Mucosa of stomach (tissue), 1 donor: ENCODE measurements around the gene ZSCAN1.
"Not testable (repeated sequence)": the region's sequence is repeated elsewhere in the genome, so short reads cannot be mapped to it uniquely, and the experiment has no call there.

Experiments used
- H3K27me3 ChIP-seq: one replicate; pipeline ENCODE4 v1.7.0; 2013; ENCODE audit warnings: mild to moderate bottlenecking, low read length; ENCODE audit not compliant: control insufficient read depth, insufficient read depth
- H3K36me3 ChIP-seq: one replicate; pipeline ENCODE4 v1.7.0; 2013; ENCODE audit warnings: low read length; ENCODE audit not compliant: control insufficient read depth, insufficient read depth
- H3K4me1 ChIP-seq: one replicate; pipeline ENCODE4 v1.7.0; 2013; ENCODE audit warnings: mild to moderate bottlenecking, low read length; ENCODE audit not compliant: control insufficient read depth, insufficient read depth
- H3K4me3 ChIP-seq: one replicate; pipeline ENCODE4 v1.7.0; 2013; ENCODE audit warnings: low read length
- H3K9ac ChIP-seq: one replicate; pipeline ENCODE4 v1.7.0; 2013; ENCODE audit warnings: mild to moderate bottlenecking, low read length, moderate library complexity
- H3K9me3 ChIP-seq: one replicate; pipeline ENCODE4 v1.7.0; 2013; ENCODE audit warnings: mild to moderate bottlenecking, low read length, moderate library complexity; ENCODE audit not compliant: control insufficient read depth
- donor health status: Pancreatic carcinoma.

ZSCAN1 gene, protein sequence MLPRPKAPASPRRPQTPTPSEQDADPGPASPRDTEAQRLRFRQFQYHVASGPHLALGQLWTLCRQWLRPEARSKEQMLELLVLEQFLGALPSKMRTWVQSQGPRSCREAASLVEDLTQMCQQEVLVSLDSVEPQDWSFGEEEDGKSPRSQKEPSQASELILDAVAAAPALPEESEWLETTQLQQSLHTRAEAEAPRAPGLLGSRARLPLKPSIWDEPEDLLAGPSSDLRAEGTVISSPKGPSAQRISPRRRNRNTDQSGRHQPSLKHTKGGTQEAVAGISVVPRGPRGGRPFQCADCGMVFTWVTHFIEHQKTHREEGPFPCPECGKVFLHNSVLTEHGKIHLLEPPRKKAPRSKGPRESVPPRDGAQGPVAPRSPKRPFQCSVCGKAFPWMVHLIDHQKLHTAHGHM

DNA sequence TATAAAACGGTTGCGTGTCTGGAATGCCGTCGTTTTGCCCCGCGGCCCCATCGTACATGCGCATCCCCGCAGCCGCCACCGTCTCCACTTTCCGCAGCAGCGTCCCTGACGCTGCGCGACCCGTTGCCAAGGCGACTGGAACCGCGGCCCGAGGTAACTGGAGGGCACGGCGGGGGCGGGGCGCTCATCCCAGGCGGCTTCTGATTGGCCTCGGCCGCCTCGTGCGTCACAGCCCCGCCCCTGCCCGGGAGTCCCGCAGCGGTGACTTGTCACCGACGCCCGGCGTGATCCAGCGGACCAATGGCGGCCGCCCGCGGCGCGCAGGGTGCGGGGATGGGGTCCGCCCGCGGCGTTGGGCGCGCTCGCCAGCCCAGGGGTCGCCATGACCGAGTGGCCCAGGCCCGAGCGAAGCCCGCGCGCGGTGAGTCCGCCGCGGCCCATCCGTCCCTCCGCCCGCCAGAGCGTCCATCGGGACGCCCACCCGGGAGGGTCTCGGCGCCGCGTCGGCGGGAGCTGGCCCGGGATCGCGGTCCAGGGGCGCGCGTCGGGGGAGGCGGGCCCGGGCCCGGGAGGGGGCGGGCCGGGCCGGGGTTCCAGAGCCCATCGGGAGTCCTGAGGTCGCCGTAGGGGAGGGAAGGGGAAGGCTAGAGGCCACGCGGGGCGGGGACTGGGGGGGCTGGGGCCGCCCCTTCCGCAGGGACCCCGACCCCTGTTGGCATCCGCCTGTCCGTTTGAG lies at the start of gene ZSCAN1:
TSS of gene ZSCAN1 (plus strand) at position 285 of the 736 bp plus-strand sequence. CDS start 3,812 bp downstream, outside the sequence.
- Histone ChIP-seq H3K27me3 (no peaks in the 10 kb centered on the region), H3K9ac (no peak within 1 kb of the TSS)

DNA sequence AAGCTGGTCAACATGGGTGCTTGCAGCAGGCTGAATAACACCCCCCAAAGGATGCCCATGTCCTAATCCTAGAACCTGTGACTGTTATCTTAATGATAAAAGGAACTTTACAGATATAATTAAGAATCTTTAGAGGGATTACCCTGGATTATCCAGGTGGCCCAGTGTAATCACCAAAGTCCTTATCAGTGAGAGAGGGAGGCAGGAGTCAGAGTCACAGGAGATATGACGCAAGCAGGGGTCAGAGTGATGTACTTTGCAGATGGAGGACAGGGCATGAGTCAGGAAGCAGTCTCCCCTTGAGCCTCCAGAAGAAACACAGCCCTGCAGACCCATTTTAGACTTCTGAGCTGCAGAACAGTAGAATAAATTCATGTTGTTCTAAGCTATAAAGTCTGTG lies 41.0 kb upstream of the ZSCAN1 start:
- H3K27me3 ChIP-seq: no peaks in the 10 kb centered on the region
- no peak overlapping the region for H3K4me3 ChIP-seq
- peaks cover 17% of the 10 kb centered on the region for H3K9me3 ChIP-seq
- H3K9ac ChIP-seq: no peak overlapping the region
- H3K36me3 ChIP-seq: peaks cover 9% of the 10 kb centered on the region
- H3K4me1 ChIP-seq: no peaks in the 10 kb centered on the region

More for the DNA sequence above, at the start of gene ZSCAN1:
- Histone ChIP-seq H3K9me3 (peaks cover 4% of the 10 kb centered on the region), H3K4me1 (no peaks in the 10 kb centered on the region), H3K36me3 (no peaks in the 10 kb centered on the region), H3K4me3 (no peak within 1 kb of the TSS)

GRCh38 chr19:58000677-58001076 lies 33.1 kb upstream of the ZSCAN1 start:
- Histone ChIP-seq H3K36me3 (peaks cover 11% of the 10 kb centered on the region), H3K27me3 (no peaks in the 10 kb centered on the region), H3K9ac (no peak overlapping the region), H3K4me1 (peaks cover 7% of the 10 kb centered on the region), H3K9me3 (peaks cover 15% of the 10 kb centered on the region), H3K4me3 (no peak overlapping the region)

- Histone ChIP-seq H3K4me3 (peak overlapping the region; percentile 99), H3K9me3 (peaks cover 15% of the 10 kb centered on the region), H3K27me3 (no peaks in the 10 kb centered on the region), H3K4me1 (peaks cover 7% of the 10 kb centered on the region), H3K9ac (peak overlapping the region; percentile 89), H3K36me3 (peaks cover 11% of the 10 kb centered on the region)
Observed at GRCh38 chr19:58001895-58002369, 31.9 kb upstream of the ZSCAN1 start.

DNA sequence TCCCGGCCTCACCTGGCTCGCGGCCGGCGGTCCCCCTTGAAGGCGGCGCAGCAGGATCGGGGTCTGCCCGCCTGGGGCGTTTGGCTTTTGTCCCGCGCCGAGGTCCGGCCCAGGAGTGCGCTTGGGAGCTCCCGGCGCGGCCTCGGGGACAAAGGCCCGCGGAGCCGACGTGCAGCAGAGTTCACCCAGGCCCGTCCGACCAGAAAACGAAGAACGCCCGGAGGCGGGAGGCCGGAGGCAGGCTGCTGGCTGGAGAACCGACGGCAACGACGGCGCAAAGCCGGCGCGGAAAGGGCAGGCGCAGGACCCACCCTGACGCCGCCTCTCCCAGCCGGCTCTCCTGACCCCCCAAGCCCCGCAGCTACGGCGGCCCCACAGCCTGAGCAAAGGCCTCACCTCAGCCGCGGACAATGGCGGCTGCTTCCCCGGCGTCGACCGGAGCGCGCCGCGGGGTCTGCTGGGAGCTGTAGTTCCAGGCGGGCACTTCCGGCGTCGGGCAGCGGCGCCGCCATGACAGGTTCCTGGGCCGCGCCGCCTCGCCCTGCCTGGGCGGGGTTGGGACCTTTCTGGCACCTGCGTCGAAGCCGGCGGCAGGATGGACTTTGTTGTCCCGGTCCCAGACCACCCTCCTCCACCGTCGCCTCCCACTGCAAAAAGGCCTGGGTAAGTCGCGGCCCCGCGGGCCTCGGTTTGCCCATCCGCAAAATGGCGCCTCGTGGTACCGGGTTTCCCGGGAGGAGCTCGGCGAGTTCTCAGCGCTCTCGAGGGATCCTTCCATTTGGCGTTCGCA lies 31.2 kb upstream of the ZSCAN1 start, which contains the start of gene ZNF606:
TSS of gene ZNF606 (minus strand) at position 437 of the 790 bp plus-strand sequence. CDS start 1,501 bp downstream, outside the sequence.
- H3K9me3 ChIP-seq: peaks cover 15% of the 10 kb centered on the region
- H3K4me3 ChIP-seq: peak within 1 kb of the TSS; percentile 99
- no peaks in the 10 kb centered on the region for H3K27me3 ChIP-seq
- peaks cover 11% of the 10 kb centered on the region for H3K36me3 ChIP-seq
- peaks cover 7% of the 10 kb centered on the region for H3K4me1 ChIP-seq
- peak within 1 kb of the TSS; percentile 89 for H3K9ac ChIP-seq

GRCh38 chr19:58003174-58003828 lies 30.5 kb upstream of the ZSCAN1 start:
- Histone ChIP-seq H3K9me3 (peaks cover 15% of the 10 kb centered on the region), H3K4me3 (peak overlapping the region; percentile 99), H3K4me1 (peaks cover 7% of the 10 kb centered on the region), H3K9ac (peak overlapping the region; percentile 89), H3K27me3 (no peaks in the 10 kb centered on the region), H3K36me3 (peaks cover 11% of the 10 kb centered on the region)

GRCh38 chr19:58007285-58007684 lies 26.5 kb upstream of the ZSCAN1 start:
- Histone ChIP-seq H3K4me3 (no peak overlapping the region), H3K27me3 (no peaks in the 10 kb centered on the region), H3K36me3 (no peaks in the 10 kb centered on the region), H3K4me1 (peaks cover 7% of the 10 kb centered on the region), H3K9ac (no peak overlapping the region), H3K9me3 (peaks cover 11% of the 10 kb centered on the region)

GRCh38 chr19:58008877-58009276 lies 24.9 kb upstream of the ZSCAN1 start:
- not testable (repeated sequence) for H3K36me3 ChIP-seq, H3K9me3 ChIP-seq, H3K27me3 ChIP-seq, H3K4me1 ChIP-seq, H3K4me3 ChIP-seq, H3K9ac ChIP-seq

- Histone ChIP-seq H3K4me3 (no peak overlapping the region), H3K9ac (peak overlapping the region; percentile 55), H3K36me3 (no peaks in the 10 kb centered on the region), H3K27me3 (no peaks in the 10 kb centered on the region), H3K4me1 (no peaks in the 10 kb centered on the region), H3K9me3 (peaks cover 4% of the 10 kb centered on the region)
Observed at GRCh38 chr19:58009301-58009665, 24.5 kb upstream of the ZSCAN1 start.

DNA sequence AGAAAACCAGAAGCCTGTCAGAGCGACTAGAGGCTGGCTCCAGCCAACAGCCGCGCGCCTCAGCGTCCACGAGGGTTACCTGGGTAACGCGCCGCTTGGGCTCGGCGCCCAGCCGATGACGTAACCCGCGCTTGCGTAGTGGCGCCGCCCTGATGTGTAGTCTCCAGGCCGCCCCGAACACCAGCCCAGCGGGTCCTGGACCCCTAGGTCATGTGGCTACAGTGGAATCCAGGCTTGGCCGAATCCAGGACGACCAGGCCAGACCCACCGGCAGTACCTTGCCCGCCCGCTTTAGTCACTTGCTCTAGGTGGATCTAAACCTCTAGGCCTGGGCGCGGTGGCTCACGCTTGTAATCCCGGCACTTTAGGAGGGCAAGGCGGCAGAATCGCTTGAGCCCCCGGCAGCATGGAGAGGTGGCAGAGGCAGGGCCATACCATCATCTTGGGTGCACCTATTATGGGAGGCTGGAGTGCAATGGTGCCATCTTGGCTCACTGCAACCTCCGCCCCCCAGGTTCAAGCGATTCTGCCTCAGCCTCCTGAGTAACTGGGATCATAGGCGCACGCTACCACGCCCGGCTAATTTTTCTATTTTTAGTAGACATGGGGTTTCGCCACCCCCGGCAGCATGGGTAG lies 24.0 kb upstream of the ZSCAN1 start:
- Histone ChIP-seq H3K9ac (peak overlapping the region; percentile 55), H3K36me3 (no peaks in the 10 kb centered on the region), H3K4me3 (peak overlapping the region; percentile 34), H3K27me3 (no peaks in the 10 kb centered on the region), H3K4me1 (no peaks in the 10 kb centered on the region), H3K9me3 (peaks cover 4% of the 10 kb centered on the region)

DNA sequence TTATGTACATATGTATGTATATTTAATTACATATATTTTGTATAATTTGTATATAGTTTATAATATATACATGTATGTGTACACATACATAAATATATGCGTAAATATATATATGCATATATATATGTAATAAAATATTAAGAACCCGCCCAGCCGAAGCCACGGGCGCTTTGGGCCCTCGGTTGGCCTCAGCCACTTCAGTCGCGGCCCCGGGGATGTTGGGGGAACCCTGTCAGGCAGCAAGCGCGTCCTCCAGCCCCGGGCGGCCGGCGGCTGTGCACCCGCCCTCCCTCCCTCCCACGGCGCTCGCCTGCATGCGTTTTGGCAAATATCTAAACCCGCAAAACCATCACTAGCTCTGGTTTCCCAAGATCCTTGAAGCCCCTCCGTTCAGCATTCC lies 23.3 kb upstream of the ZSCAN1 start:
- H3K27me3 ChIP-seq: no peaks in the 10 kb centered on the region
- H3K9me3 ChIP-seq: peaks cover 1% of the 10 kb centered on the region
- no peaks in the 10 kb centered on the region for H3K4me1 ChIP-seq
- no peaks in the 10 kb centered on the region for H3K36me3 ChIP-seq
- no peak overlapping the region for H3K4me3 ChIP-seq
- H3K9ac ChIP-seq: no peak overlapping the region
